Sigmoid colon (tissue), 4 donors: ENCODE results near the gene OR5J2.

Experiments
- CTCF ChIP-seq, 4 experiments: fragments of 450-650 bp in 3 of 4; fragments of 200-600 bp in 1 of 4; IDR thresholded peaks; one replicate each; pipeline ENCODE4 v1.5.1; 2016 to 2019; ENCODE audit warnings: antibody characterized with exemption in 4 of 4, mild to moderate bottlenecking in 3 of 4, moderate library complexity in 2 of 4
- EP300 ChIP-seq, 4 donors: sonication (generic); formaldehyde crosslinking; IDR thresholded peaks; one replicate each; pipeline ENCODE4 v1.6.1; 2017; ENCODE audit warnings: antibody characterized with exemption in 4 of 4
- POLR2A ChIP-seq, 2 donors: fragments of 450-650 bp; IDR thresholded peaks; one replicate each; pipeline ENCODE4 v1.6.1; 2016; ENCODE audit warnings: antibody characterized with exemption in 2 of 2, mild to moderate bottlenecking in 2 of 2, moderate library complexity in 2 of 2
- POLR2AphosphoS5 ChIP-seq, 4 donors: sonication (generic); formaldehyde crosslinking; IDR thresholded peaks; one replicate each; pipeline ENCODE4 v1.6.1; 2017; ENCODE audit warnings: antibody characterized with exemption in 4 of 4

- TF ChIP-seq POLR2AphosphoS5 (IDR thresholded peaks at IDR 0.05) = no peak
- no peak for TF ChIP-seq CTCF (IDR thresholded peaks at IDR 0.05)
- TF ChIP-seq POLR2A (IDR thresholded peaks at IDR 0.05) = no peak
- TF ChIP-seq EP300 (IDR thresholded peaks at IDR 0.05) = no peak
These were observed 38.1 kb downstream of the OR5J2 start for GRCh38 chr11:56214537-56214936.
